Caki2 (cell line): ENCODE measurements around the gene MED10. TPM values are rescaled to one million over a fixed set of nuclear protein-coding genes. Genes with fewer than 3 reads are reported as not detected.
"Not testable (repeated sequence)": the region's sequence is repeated elsewhere in the genome, so short reads cannot be mapped to it uniquely, and the experiment has no call there.

Source experiments
- DNase-seq: peaks from one replicate; pipeline ENCODE4 v3.0.0-alpha.2; 2015; ENCODE audit warnings: low read depth
- in situ Hi-C: cut with HindIII; loops from 2 replicates; pipeline ENCODE4 v1.10.0; 2016; ENCODE audit warnings: low sequenced_read_pairs, low pct_unique_long_range_greater_than_20kb, mixed read lengths
- total RNA-seq: library from RNA; depleted of rRNA; stranded (reverse); fragments of >200 nt; shearing (Covaris generic); gene quantifications from 2 replicates; pipeline ENCODE4 v1.2.3, GENCODE V29; 2014; ENCODE audit warnings: low replicate concordance

Gene MED10
- total RNA-seq, 1 experiment from 2014 or later, result 35.6 TPM

DNA sequence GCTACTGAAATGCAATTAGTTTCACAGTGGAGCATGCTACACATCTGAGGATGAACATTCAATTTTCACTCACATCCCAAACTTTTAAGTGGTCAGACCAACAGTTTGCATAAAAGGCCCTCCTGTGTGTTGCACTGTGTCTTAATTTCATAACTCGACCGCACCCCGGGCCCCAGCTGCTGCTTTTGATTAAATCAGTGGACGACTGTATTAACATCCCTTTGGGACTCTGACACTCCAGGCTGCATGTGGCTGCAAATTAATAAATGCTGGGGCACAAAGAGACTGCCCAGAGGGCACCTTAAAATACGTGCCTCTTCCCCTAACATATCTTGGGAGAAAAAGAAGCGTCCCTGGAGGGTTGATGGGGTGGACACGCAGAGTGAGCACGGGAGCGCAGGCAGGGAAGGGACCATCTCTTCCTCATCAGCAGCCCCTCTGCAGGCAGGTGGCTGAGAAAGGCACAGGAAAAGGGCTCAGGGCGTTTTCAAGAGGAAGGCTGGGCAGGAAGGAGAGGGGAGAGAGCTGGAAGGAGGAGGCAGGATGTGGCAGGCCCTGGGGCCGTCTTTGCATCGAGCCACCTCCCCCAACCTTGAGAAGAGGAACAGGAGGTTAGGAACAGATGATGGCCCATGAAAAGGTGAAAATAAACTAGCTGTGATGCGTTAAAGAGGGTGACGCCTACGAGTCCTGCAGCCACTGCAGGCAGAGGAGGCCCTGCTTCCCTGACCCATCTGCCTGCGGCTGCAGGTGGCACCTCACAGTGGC is 18.6 kb downstream of the MED10 start:
- in situ Hi-C loops, result no loop called here
- DNase-seq, result no peak

DNA sequence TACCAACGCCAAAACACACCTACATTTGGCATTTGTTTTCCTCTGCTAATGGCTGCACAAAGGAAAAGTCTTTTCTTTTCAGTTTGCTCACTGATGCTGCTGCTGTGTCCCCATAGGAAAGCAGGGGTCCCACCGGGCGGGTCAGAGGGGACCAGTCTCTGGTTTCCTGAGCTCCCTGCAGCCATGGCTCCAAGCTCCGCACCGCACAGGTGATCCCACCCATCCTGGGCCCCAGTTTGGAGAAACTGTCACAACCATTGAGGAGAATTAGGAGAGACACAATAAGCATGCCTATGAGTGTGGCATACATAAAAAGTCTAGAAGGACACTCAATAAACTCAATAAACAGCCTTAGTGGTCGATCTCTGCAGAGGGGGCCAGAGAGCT is 19.9 kb downstream of the MED10 start:
- in situ Hi-C loops, result no loop called here
- DNase-seq, result no peak

DNA sequence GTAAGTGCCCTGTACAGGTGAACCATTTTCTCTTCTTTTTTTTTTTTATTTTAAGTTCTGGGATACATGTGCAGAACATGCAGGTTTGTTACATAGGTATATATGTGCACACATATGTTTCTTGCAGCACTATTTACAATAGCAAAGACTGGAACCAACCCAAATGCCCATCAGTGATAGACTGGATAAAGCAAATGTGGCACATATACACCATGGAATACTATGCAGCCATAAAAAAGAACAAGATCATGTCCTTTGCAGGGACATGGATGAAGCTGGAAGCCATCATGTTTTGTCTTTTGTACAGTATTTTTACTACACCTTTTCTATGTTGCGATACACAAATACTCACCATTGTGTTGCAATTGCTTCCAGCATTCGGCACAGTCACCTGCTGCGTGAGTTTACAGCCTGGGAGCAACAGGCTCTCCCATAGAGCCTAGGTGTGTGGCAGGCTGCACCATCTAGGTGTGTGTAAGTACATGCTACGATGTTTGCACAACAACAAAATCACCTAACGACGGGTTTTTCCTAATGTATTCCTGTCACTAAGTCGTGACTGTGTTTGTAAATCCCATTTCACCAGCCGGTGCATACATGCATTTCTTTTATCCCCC is 20.4 kb downstream of the MED10 start:
- DNase-seq, in situ Hi-C loops: not testable (repeated sequence)

DNA sequence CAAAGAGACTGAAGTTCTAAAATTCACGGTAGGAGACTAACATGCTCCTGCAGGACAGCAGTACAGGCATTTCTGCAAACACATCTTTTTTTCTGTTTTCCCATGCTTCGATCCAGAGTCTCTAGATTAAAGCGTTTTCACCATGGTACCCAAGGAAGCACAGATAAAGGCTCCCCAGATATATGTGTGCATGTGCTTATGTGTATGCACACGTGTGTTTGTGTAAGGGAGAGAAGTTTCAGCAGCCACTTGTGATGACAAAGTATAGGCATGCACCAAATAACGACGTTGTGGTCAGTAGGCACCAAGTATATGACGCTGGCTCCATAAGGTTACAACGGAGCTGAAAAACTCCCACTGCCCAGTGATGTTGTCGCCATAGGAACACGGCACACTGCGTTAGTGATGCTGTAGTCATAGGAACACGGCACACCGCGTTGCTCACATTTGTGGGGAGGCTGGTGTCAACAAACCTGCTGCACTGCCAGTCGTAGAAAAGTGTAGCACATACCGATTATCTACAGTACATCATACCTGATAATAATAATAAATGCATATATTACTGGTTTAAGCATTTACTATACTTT is 21.7 kb downstream of the MED10 start:
- in situ Hi-C loops, result no loop called here

DNA sequence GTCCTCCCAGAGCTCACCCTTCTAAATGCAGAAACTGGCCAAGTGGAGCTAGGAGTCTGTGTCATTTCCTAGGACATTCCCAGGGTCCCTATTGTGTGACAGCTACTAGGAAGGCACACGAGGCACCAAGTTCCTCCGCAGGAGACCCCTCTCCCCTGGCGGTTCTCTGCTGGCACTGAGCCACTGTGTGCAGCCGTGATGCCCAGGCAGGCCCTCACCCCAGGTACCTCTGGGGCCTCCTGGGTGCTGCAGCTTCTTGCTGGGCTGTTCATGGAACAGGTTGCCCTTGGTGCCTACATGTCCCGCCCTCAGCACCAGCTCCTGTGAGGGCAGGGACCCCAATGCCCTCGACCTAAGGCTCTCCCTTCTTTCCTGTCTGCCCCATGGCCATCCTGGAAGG is 23.1 kb downstream of the MED10 start:
- no peak for DNase-seq
- in situ Hi-C loops, result no loop called here

More for the DNA sequence above, 21.7 kb downstream of the MED10 start:
- no peak for DNase-seq

DNA sequence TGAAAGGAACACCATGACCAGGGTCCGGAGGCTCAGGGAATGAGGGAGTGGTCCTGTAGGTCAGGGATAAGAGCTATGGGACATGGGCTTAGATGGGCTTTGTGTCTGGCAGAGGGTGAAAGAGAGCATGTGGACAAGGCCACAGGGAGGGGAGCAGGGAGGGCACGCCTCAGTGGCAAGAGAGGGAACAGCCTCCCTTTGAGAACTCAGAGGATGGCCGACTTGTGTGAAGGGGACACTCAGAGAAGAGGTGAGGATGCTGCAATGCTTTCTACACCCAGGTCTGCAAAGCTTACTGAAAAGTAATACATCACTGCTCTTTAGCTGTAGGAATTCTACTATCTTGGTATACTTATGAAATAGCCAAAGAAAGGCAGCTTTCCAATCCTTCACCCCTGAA is 23.5 kb downstream of the MED10 start:
- in situ Hi-C loops, result no loop called here
- DNase-seq, result no peak

DNA sequence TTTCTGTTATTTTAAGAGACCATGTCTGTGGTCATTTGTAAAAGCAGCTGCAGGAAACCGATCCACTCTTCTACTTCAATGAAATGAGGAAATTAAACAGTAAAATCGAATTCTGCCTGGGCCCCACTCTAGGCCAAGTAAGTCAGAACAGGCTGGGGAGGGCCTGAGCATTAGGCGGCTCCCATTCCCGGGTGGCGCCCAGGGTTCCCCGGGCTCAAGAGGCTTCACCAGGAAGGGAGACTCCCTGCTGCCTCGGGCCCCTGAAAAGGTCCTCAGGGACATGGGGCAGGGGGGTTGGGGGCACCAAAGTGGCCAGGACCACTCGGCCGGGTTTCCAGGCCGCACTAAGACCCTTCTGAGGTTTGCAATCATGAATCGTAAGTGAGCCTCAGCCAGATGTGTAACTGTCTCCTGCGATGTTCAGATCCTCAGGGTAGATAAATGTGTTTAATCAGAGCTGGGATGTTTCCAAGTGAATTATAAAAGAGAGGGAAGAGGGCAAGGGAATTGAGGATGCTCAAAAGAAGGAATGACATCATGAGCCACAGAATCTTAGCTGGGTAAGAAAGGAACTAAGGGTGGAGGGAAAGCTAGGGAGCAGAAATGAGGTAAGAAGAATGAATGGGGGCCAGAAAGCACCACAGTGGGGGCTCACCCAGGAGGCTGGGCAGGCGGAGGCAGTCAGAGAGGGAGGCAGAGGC is 24.6 kb downstream of the MED10 start:
- in situ Hi-C loops, result no loop called here
- no peak for DNase-seq

DNA sequence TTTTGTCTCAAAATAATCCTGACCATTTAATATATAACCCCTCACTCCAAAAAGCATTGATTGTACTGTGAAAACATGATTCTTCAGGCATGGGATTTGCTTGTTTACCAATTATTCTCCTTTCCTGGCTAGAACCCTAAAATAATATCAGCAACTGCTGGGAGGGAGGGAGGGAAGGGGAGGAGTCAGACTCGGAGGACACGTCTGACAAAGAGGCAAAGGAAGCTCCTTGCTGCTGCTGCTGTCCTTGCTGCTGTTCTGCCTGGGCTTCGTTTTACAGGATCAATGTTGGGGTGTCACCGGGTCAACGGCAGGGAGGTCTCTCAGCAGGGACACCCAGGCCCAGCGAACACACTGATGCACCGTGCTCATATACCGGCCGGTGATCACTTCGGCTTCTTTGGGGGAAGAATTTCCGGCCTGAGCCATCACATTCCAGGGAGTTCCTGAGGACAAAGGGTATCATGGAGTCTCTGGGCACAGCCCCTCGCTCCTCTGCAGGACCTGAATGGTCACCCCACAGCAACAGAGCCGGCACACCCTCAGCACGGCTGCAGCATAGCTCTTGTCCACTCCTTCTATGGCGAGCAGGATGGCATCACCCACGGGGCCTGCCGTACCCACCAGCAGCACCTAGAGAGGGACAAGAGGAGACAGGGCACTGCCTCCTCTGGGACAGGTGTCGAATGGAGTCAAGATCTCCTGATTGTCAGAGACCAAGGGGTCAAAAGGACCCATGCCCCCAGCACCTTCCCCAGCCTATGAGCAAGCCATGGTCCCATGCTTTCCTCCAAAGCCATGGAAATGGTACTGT is 27.9 kb downstream of the MED10 start:
- in situ Hi-C loops, result no loop called here
- no peak for DNase-seq

DNA sequence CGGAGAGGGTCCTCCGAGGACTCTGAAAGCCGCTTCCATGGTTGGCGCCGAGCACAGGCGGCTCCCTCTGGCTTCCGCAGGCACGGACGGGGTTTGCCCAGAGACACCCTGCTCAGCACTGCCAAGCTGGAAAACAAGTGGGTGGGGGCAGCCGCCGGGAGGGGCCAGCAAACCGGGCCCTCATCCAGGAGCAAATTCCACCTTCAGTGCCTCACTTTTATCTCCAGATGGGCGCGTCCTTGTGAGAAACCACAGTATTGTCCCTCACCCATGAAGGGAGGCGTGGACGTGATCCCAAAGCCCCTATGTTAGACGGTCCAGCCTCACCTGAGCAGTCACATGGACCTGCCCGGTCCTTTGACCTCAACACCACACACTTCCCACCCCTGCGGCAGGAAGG is 29.0 kb downstream of the MED10 start:
- in situ Hi-C loops, result no loop called here

DNA sequence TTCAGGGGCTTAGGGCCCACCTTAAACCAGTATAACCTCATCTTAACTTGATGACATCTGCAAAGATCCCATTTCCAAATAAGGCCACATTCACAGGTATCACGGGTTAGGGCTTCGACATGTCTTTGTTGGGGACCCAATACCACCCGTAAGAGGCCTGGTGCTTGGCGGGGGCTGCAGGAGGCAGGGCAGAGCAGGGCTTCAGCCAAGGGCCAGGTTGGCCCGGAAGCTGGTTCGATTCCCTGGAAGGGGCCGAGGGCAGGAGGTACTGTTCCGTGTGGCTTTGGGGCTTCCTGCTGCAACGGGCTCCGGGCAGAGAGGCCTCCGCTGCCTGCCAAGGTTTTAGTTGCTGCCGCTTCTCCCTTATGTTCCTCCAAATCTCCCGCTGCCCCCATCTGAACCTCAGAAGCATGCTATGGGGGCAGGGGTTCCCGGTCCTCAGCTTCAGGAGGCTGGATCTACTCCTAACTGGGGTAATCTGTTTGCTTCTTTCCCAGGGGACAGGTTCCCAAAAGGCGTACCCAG is 29.8 kb downstream of the MED10 start:
- in situ Hi-C loops, result no loop called here
- DNase-seq, result no peak

More for the DNA sequence above, 29.0 kb downstream of the MED10 start:
- no peak for DNase-seq

DNA sequence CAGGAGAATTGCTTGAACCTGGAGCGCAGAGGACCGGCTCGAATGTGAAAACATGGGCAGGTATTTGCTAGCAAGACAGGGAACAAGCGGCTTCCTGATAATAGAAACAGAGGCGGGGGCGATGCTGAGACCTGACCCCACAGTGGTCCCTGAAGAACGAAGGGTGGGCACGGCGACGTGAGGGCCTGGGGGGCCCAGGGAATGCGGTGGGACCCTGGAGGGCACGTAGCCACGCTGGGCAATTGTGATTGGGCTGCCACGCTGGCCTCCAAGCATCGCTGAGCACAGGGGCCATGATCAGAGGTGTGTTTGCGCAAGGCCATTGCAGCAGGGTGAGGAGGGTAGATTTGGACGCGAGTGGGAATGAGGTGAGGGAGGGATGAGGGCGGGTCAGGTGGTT is 30.7 kb downstream of the MED10 start:
- DNase-seq, result no peak
- in situ Hi-C loops, result no loop called here

DNA sequence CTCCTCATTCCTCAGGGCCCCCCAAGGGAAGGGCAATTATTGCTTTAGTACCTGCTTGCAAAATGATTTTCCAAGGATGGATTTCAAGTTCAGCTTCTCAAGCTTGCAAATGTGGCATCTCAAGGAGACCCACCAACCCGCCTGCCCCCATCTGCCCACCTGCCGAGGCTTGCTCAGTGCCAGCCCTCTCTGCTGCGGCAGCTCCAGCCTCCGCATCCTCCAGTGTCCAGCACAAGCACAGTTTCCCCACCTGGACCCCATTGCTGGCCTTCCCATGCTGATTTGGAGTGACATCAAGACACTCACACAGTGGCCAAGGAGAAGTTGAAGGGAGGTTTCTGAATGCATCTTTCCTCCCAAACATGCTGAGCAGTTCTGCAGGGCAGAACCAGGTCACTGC is 31.2 kb downstream of the MED10 start:
- DNase-seq, result no peak
- in situ Hi-C loops, result no loop called here

DNA sequence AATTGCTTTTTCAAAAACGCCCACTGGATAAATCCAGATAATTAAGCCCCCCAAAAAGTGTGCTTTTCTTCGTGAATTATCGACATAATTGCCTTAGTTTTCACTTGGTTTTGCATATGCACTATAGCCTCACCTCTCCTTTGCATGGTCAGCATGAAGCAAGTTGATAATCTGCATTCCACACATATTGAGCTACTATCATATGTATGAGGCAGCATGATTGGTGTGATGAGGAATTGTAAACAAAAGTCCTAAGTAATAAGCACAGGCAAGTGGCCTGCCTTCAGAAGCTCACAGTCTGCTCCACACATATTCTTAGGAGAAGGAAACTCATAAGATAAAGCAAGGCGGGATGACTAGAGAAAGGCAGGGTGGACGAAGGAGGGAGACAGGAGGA is 33.8 kb downstream of the MED10 start:
- DNase-seq, result no peak
- in situ Hi-C loops, result no loop called here

DNA sequence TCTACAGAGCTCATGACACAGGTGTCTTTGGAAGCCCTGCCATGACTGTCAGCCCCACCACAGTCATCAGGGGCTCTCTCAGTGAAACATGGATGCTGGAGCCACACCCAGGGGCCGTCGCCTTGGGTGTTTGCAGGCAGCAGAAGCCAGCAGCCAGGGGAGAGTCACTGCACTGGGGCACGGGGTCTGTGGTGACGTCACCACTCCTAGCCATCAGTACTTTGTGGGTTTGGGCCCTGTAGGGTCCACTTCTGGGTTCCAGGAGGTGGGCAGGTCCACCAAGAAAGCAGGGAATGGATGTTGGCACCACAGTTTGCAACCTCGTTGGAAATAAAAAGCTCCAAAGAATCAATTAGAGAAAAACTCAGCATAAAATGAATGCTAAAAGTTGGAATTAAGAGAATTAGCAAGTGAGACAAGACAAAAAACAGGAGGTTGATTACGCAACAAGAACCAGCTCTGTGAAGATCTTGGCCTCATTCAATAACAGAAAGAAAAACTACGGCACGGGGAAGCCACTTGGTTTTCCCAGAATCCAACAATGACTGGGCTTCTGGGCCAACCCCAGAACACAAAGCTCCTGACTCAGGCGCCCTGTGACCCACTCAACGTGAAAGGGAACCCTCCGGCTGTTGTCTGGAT is 34.3 kb downstream of the MED10 start:
- DNase-seq, result no peak
- in situ Hi-C loops, result no loop called here

DNA sequence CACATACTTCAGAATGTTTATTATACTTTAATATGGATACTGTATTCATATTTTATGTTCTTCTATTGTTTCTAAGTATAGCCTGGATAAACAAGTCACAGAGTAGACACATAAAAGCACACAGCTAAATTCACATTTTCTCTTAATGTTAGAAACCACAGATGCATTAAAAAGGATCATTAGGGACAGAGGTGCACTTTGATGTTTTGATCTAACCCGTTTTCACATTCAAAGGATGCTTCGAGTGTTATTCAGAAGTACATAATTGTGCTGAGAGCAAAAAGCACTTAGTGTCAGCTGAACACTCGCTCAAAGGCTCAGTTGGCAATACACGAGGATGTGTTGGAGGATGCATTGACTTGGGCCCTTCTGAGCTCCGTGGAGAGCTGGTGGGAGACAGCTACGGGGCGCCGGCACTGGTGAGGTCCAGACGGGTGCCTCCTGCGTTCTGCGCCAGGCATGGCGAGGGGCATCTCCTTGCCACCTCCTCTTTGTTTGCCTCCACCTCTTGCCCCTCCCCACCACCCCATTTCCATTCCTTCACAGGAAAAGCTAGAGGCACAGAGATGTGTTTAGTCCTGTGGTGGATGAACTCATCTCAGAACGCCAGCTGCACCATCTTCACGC is 35.5 kb downstream of the MED10 start:
- no peak for DNase-seq
- in situ Hi-C loops, result no loop called here

DNA sequence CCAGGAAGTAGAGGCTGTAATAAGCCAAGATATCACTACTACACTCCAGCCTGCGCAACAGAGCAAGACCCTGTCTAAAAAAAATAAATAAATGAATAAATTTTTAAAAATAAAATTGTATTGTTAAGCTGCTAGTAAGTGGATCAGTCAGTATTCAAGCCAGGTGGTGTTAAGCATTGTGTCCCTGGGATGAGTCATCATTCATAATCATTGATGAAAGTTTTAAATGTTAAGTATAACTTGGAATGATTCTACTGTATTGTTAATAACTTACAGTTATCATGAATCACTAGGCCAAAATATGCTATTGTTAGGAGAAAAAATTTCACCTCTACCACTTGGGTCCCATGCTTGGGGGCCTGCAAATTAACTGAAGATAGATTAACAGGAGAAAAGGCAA is 38.2 kb downstream of the MED10 start:
- in situ Hi-C loops, result no loop called here
- no peak for DNase-seq

DNA sequence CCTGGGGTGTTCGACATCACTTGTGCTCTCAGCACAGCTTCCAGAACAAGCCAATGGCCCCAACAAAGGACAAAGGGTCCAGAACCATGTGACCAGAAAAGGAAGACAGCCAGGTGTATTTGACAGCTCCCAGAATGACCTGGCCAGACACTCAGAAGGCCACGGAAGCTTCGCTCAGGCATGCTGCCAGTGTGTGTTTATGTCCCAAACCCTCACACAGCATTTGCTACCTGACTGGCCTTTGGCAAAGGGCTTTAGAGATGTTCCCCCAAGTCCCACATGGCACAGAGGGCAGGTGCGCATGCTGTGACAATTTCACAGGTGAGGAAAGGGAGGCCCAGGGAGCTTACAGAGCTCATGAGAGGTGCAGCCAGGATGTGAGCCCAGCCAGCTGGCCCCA is 39.5 kb downstream of the MED10 start:
- in situ Hi-C loops, result no loop called here
- no peak for DNase-seq
